OCI-LY7 (cell line): ENCODE data around the gene ZFX. TPM values are rescaled to one million over a fixed set of nuclear protein-coding genes. Genes with fewer than 3 reads are reported as not detected.

ENCODE experiments used
- BruUV-seq: library from RNA; stranded (reverse); fragments of 400-500 nt; replicated peaks from 2 replicates; lab custom pipeline; 2021; lab: Mats Ljungman, UMichigan
- CTCF ChIA-PET: fragments of 300-600 bp; sonication (Branson Sonifier 250); formaldehyde crosslinking; loops from one replicate; lab custom pipeline; 2022; ENCODE audit warnings: antibody characterized with exemption; ENCODE audit not compliant: unreplicated experiment; lab: Charles Lee
- POLR2A ChIA-PET: fragments of 300-600 bp; sonication (Branson Sonifier 250); formaldehyde crosslinking; loops from one replicate; lab custom pipeline; 2022; ENCODE audit warnings: antibody characterized with exemption; lab: Charles Lee
- DNase-seq: peaks from one replicate; pipeline ENCODE4 v3.0.0-alpha.2; 2015; ENCODE audit warnings: low spot score
- H2AFZ ChIP-seq: fragments of 200-600 bp; sonication (generic), shearing (Covaris generic); 2 replicates; pipeline ENCODE4 v1.6.1; 2014; ENCODE audit warnings: mild to moderate bottlenecking, antibody characterized with exemption, low read length, moderate library complexity
- H3K27ac ChIP-seq: fragments of 200-600 bp; sonication (generic); 2 replicates; pipeline ENCODE4 v1.5.1; 2014; ENCODE audit warnings: mixed run types, low read depth, mild to moderate bottlenecking, moderate library complexity, low read length, inconsistent platforms; ENCODE audit not compliant: poor library complexity, severe bottlenecking
- H3K36me3 ChIP-seq: fragments of 200-600 bp; sonication (generic); 2 replicates; pipeline ENCODE4 v1.6.1; 2014; ENCODE audit warnings: mild to moderate bottlenecking, antibody characterized with exemption, low read length, moderate library complexity, mixed read lengths; ENCODE audit not compliant: insufficient read depth
- H3K4me1 ChIP-seq: fragments of 200-600 bp; sonication (generic); 2 replicates; pipeline ENCODE4 v1.5.1; 2014; ENCODE audit warnings: mild to moderate bottlenecking, low read length; ENCODE audit not compliant: insufficient read depth, poor library complexity, severe bottlenecking
- H3K4me2 ChIP-seq: fragments of 200-600 bp; sonication (generic); 2 replicates; pipeline ENCODE4 v1.6.1; 2014; ENCODE audit warnings: mild to moderate bottlenecking, low read length
- H3K4me3 ChIP-seq: fragments of 200-600 bp; sonication (generic); 2 replicates; pipeline ENCODE4 v1.5.1; 2014; ENCODE audit warnings: mild to moderate bottlenecking, low read depth, low read length; ENCODE audit not compliant: poor library complexity, severe bottlenecking
- H3K79me2 ChIP-seq: fragments of 200-600 bp; sonication (generic); 2 replicates; pipeline ENCODE4 v1.6.1; 2016; ENCODE audit warnings: low read depth, mild to moderate bottlenecking, low read length, moderate library complexity, mixed read lengths; ENCODE audit not compliant: insufficient read depth
- H3K9me2 ChIP-seq: fragments of 200-600 bp; sonication (generic); 2 replicates; pipeline ENCODE4 v1.6.1; 2016; ENCODE audit warnings: mild to moderate bottlenecking, low read length, mixed read lengths; ENCODE audit not compliant: insufficient read depth
- H3K9me3 ChIP-seq: fragments of 200-600 bp; sonication (generic); 2 replicates; pipeline ENCODE4 v1.6.1; 2014; ENCODE audit warnings: mild to moderate bottlenecking, mixed run types, low read length, mixed read lengths
- H4K20me1 ChIP-seq: fragments of 200-600 bp; sonication (generic); 2 replicates; pipeline ENCODE4 v1.6.1; 2014; ENCODE audit warnings: mild to moderate bottlenecking, antibody characterized with exemption, low read length, moderate library complexity, mixed read lengths; ENCODE audit not compliant: insufficient read depth
- EZH2phosphoT487 ChIP-seq: fragments of 200-600 bp; sonication (generic); IDR thresholded peaks from 2 replicates; pipeline ENCODE4 v1.6.1; 2018; ENCODE audit warnings: low read depth, borderline replicate concordance, mild to moderate bottlenecking, mixed run types, antibody characterized with exemption, low read length, moderate library complexity, mixed read lengths
- intact Hi-C: fragments of 100-400 bp; cut with micrococcal nuclease; formaldehyde crosslinking; loops from one replicate; pipeline ENCODE4 v1.10.0; 2022; ENCODE audit not compliant: unreplicated experiment
- total RNA-seq, 2 experiments: library from RNA; depleted of rRNA in 1 of 2; stranded (reverse); fragments of >200 nt in 1 of 2; shearing (Covaris generic) in 1 of 2; gene quantifications; 2 replicates each; pipeline ENCODE4 v1.2.3, GENCODE V29; 2014 to 2022
- TF ChIP-seq, protein P1 (sequence below): fragments of 200-600 bp; sonication (generic); conservative IDR thresholded peaks from 2 replicates; pipeline ENCODE4 v1.5.1; 2014; ENCODE audit warnings: mild to moderate bottlenecking, antibody characterized with exemption, low read length, moderate library complexity, mixed read lengths

ZFX gene
- total RNA-seq, 2 experiments from 2014 or later = 20.0 to 34.8 TPM

DNA sequence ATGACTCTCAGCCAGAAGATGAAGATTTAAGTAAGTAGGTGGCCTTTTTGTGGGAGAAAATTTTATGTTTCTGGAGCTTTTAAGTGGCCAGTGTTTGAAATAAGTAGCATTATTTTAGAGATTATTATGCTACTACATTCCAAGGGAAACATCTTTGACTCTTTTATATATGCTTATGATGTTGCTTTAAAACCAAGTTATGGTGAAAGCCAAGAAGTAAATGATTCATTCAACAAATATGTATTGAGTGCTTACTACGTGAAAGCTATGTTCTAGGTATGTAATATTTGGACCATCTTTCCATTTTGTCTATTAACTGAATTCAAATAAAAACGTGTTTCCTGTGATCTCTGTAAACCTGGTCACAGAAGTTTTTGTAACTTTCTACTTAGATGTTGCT is 58.3 kb downstream of the ZFX start:
- intact Hi-C loops = no loop called here
- Histone ChIP-seq H2AFZ (no peak overlapping the region), H3K4me3 (no peak overlapping the region), H3K9me3 (no peaks in the 10 kb centered on the region), H3K4me1 (no peaks in the 10 kb centered on the region), H4K20me1 (no peaks in the 10 kb centered on the region), H3K27ac (no peak overlapping the region), H3K4me2 (no peak overlapping the region), H3K9me2 (no peaks in the 10 kb centered on the region), H3K36me3 (peaks cover 71% of the 10 kb centered on the region), H3K79me2 (peaks cover 25% of the 10 kb centered on the region)
- CTCF ChIA-PET = no interaction called here
- TF ChIP-seq, protein P1, sequence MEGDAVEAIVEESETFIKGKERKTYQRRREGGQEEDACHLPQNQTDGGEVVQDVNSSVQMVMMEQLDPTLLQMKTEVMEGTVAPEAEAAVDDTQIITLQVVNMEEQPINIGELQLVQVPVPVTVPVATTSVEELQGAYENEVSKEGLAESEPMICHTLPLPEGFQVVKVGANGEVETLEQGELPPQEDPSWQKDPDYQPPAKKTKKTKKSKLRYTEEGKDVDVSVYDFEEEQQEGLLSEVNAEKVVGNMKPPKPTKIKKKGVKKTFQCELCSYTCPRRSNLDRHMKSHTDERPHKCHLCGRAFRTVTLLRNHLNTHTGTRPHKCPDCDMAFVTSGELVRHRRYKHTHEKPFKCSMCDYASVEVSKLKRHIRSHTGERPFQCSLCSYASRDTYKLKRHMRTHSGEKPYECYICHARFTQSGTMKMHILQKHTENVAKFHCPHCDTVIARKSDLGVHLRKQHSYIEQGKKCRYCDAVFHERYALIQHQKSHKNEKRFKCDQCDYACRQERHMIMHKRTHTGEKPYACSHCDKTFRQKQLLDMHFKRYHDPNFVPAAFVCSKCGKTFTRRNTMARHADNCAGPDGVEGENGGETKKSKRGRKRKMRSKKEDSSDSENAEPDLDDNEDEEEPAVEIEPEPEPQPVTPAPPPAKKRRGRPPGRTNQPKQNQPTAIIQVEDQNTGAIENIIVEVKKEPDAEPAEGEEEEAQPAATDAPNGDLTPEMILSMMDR = no peak
- TF ChIP-seq EZH2phosphoT487 = no peak
- DNase-seq = no peak
- POLR2A ChIA-PET = interaction anchor here (0.7 to 1.2 kb wide), 2 partner anchors 152 to 566 kb away, joined by 3 to 4 read pairs; partner anchors contain the start of gene EIF2S3
- no TSS peak for BruUV-seq

DNA sequence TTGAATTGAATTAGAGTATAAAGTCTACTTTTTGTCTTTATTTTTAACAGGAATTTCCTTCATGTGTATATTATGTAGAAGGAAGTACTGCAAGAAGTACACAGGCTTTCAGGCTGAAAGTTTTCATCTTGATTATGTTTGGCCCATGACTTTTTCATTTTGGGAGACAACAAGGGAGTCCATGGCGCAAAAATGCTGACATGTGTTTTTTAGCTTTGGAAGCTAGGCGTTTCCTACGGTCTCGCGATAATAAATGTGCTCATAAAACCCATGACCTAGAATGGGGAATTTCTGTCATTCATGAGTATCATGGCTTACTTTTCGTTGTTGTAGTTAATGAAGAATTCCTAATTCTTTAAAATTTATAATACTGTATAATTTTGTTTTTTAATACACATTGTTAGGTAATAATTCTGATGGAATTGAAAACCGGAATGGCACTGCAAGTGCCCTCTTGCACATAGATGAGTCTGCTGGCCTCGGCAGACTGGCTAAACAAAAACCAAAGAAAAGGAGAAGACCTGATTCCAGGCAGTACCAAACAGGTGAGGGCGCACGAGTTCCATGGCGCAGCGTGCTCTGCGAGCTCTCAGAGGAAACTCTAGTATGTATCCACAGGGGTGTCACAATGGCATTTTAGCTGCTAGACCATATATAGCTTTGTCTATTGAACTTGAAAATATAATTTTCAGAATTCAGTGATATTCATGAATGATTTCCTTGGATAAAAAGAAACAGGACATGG is 59.1 kb downstream of the ZFX start:
- intact Hi-C loops = no loop called here

More for the DNA sequence above, 59.1 kb downstream of the ZFX start:
- Histone ChIP-seq H3K4me3 (no peak overlapping the region), H3K9me3 (no peaks in the 10 kb centered on the region), H3K79me2 (peaks cover 23% of the 10 kb centered on the region), H3K36me3 (peaks cover 69% of the 10 kb centered on the region), H2AFZ (no peak overlapping the region), H3K4me2 (no peak overlapping the region), H4K20me1 (no peaks in the 10 kb centered on the region), H3K9me2 (no peaks in the 10 kb centered on the region), H3K27ac (no peak overlapping the region), H3K4me1 (no peaks in the 10 kb centered on the region)
- DNase-seq = no peak
- CTCF ChIA-PET = no interaction called here
- no TSS peak for BruUV-seq
- TF ChIP-seq EZH2phosphoT487 = no peak
- TF ChIP-seq, protein P1 = no peak
- POLR2A ChIA-PET = interaction anchor here (0.6 kb wide), 1 partner anchor 62 kb away, joined by 4 read pairs; no protein-coding TSS in a partner anchor
